ENCODE data around the gene APH1B. TPM values are rescaled to one million over a fixed set of nuclear protein-coding genes. Genes with fewer than 3 reads are reported as not detected.

The APH1B gene
- total RNA-seq, 1 experiment from 2014 or later = 5.2 TPM

DNA sequence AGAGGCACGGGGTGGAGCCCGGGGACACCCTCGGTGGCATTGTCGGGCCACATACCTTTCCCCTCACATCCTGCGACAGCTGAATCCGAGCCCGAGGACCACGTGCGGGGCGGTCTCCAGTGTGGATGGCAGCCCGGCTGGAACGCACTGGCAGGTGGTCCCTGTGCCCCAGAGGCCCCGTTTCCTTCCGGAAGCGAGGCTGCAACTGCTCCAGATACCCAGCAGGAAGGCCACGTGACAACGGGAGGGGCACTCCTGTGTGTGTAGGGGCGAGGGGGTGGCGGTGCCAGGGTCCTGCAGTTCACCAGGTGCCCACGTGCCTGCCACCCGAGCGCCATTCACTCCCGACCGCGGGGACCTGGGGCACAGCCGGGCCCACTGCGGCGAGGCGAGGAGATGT lies 44.1 kb downstream of the APH1B start:
- Mint-ChIP-seq H3K36me3 (ENCODE audit: insufficient read depth, unreplicated experiment) (peaks cover 8% of the 10 kb centered on the region), H3K9me3 (ENCODE audit: unreplicated experiment) (no peaks in the 10 kb centered on the region), H3K4me1 (ENCODE audit: insufficient read depth, unreplicated experiment) (no peaks in the 10 kb centered on the region), H3K27ac (ENCODE audit: low read depth, unreplicated experiment) (no peak overlapping the region), H3K27me3 (ENCODE audit: insufficient read depth, unreplicated experiment) (no peaks in the 10 kb centered on the region), H3K4me3 (ENCODE audit: unreplicated experiment) (no peak overlapping the region)
- DNase-seq (ENCODE audit: unreplicated experiment) = no peak
- ChIA-PET CTCF (no interaction called here), POLR2A (no interaction called here)
- intact Hi-C loops (cut with micrococcal nuclease) = no loop called here
- TF ChIP-seq, protein P1, sequence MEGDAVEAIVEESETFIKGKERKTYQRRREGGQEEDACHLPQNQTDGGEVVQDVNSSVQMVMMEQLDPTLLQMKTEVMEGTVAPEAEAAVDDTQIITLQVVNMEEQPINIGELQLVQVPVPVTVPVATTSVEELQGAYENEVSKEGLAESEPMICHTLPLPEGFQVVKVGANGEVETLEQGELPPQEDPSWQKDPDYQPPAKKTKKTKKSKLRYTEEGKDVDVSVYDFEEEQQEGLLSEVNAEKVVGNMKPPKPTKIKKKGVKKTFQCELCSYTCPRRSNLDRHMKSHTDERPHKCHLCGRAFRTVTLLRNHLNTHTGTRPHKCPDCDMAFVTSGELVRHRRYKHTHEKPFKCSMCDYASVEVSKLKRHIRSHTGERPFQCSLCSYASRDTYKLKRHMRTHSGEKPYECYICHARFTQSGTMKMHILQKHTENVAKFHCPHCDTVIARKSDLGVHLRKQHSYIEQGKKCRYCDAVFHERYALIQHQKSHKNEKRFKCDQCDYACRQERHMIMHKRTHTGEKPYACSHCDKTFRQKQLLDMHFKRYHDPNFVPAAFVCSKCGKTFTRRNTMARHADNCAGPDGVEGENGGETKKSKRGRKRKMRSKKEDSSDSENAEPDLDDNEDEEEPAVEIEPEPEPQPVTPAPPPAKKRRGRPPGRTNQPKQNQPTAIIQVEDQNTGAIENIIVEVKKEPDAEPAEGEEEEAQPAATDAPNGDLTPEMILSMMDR (IDR thresholded peaks at IDR 0.05; ENCODE audit: unreplicated experiment) = no peak
- BruUV-seq (replicated peaks) = no TSS peak

- Mint-ChIP-seq H3K27ac (ENCODE audit: low read depth, unreplicated experiment) (no peak overlapping the region), H3K36me3 (ENCODE audit: insufficient read depth, unreplicated experiment) (peaks cover 8% of the 10 kb centered on the region), H3K4me3 (ENCODE audit: unreplicated experiment) (no peak overlapping the region), H3K27me3 (ENCODE audit: insufficient read depth, unreplicated experiment) (no peaks in the 10 kb centered on the region), H3K9me3 (ENCODE audit: unreplicated experiment) (no peaks in the 10 kb centered on the region), H3K4me1 (ENCODE audit: insufficient read depth, unreplicated experiment) (no peaks in the 10 kb centered on the region)
- POLR2A ChIA-PET = interaction anchor here (0.6 kb wide), 1 partner anchor 336 kb away, joined by 5 read pairs; no protein-coding TSS in a partner anchor
- TF ChIP-seq, protein P1 (IDR thresholded peaks at IDR 0.05; ENCODE audit: unreplicated experiment) = no peak
- intact Hi-C loops (cut with micrococcal nuclease) = no loop called here
- DNase-seq (ENCODE audit: unreplicated experiment) = peak; percentile 29
- CTCF ChIA-PET = no interaction called here
- no TSS peak for BruUV-seq (replicated peaks)
These were observed 45.1 kb downstream of the APH1B start for GRCh38 chr15:63322541-63322940.

DNA sequence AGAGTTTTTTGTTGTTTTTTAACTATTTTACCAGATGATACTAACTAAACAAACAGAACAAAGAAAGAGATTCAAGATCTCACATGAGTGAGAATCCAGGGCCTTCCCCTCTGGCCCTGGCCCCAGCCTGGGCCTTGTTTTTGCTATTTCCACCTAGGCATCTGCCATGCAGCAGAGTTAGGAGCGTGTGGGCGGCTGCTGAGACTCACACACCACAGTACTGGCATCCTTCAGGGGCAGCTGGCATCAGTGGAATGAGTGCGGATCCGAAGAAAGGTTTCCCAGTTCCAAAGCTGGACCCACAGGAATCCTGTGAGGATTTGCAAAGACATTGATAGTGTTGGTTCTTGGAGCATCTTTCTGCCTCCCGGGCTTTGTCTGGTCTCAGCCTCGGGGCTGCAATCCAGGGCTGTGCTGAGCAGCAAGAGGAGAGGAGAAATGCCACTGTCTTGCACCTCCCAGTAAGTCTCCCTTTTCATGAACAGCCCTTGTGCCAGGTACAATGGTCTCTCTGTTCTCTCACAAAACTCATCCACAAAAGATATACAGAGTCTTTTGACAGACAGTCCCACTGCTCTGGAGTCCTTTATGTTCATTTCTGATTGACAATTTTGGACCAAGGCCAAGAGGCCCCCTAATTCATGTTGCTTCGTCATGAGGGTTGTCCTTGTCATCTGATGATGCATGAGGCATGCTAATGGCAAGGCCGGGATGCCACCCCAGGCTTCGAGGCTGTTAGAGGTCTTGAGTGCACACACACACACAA lies 46.6 kb downstream of the APH1B start:
- intact Hi-C loops (cut with micrococcal nuclease) = no loop called here
- Mint-ChIP-seq H3K36me3 (ENCODE audit: insufficient read depth, unreplicated experiment) (peaks cover 8% of the 10 kb centered on the region), H3K27me3 (ENCODE audit: insufficient read depth, unreplicated experiment) (no peaks in the 10 kb centered on the region), H3K4me3 (ENCODE audit: unreplicated experiment) (no peak overlapping the region), H3K9me3 (ENCODE audit: unreplicated experiment) (no peaks in the 10 kb centered on the region), H3K4me1 (ENCODE audit: insufficient read depth, unreplicated experiment) (no peaks in the 10 kb centered on the region), H3K27ac (ENCODE audit: low read depth, unreplicated experiment) (no peak overlapping the region)
- ChIA-PET POLR2A (no interaction called here), CTCF (no interaction called here)
- no TSS peak for BruUV-seq (replicated peaks)
- no peak for DNase-seq (ENCODE audit: unreplicated experiment)
- TF ChIP-seq, protein P1 (IDR thresholded peaks at IDR 0.05; ENCODE audit: unreplicated experiment) = no peak

- Mint-ChIP-seq H3K4me1 (ENCODE audit: insufficient read depth, unreplicated experiment) (no peaks in the 10 kb centered on the region), H3K4me3 (ENCODE audit: unreplicated experiment) (no peak overlapping the region), H3K9me3 (ENCODE audit: unreplicated experiment) (no peaks in the 10 kb centered on the region), H3K27ac (ENCODE audit: low read depth, unreplicated experiment) (no peak overlapping the region), H3K27me3 (ENCODE audit: insufficient read depth, unreplicated experiment) (no peaks in the 10 kb centered on the region), H3K36me3 (ENCODE audit: insufficient read depth, unreplicated experiment) (peaks cover 8% of the 10 kb centered on the region)
- intact Hi-C loops (cut with micrococcal nuclease) = no loop called here
- BruUV-seq (replicated peaks) = no TSS peak
- CTCF ChIA-PET = interaction anchor here (0.6 to 1.0 kb wide), 2 partner anchors 36 to 40 kb away, joined by 3 read pairs; no protein-coding TSS in a partner anchor
- DNase-seq (ENCODE audit: unreplicated experiment) = no peak
- TF ChIP-seq, protein P1 (IDR thresholded peaks at IDR 0.05; ENCODE audit: unreplicated experiment) = no peak
- POLR2A ChIA-PET = no interaction called here
These were observed 47.4 kb downstream of the APH1B start for GRCh38 chr15:63324770-63325169.

Measured in MCF 10A (cell line).